OCI-LY7 (cell line): ENCODE measurements around the gene GPR63. TPM values are rescaled to one million over a fixed set of nuclear protein-coding genes. Genes with fewer than 3 reads are reported as not detected.

Source experiments
- BruUV-seq: library from RNA; stranded (reverse); fragments of 400-500 nt; replicated peaks from 2 replicates; lab custom pipeline; 2021; lab: Mats Ljungman, UMichigan
- CTCF ChIA-PET: fragments of 300-600 bp; sonication (Branson Sonifier 250); formaldehyde crosslinking; loops from one replicate; lab custom pipeline; 2022; ENCODE audit warnings: antibody characterized with exemption; ENCODE audit not compliant: unreplicated experiment; lab: Charles Lee
- POLR2A ChIA-PET: fragments of 300-600 bp; sonication (Branson Sonifier 250); formaldehyde crosslinking; loops from one replicate; lab custom pipeline; 2022; ENCODE audit warnings: antibody characterized with exemption; lab: Charles Lee
- DNase-seq: peaks from one replicate; pipeline ENCODE4 v3.0.0-alpha.2; 2015; ENCODE audit warnings: low spot score
- H2AFZ ChIP-seq: fragments of 200-600 bp; sonication (generic), shearing (Covaris generic); 2 replicates; pipeline ENCODE4 v1.6.1; 2014; ENCODE audit warnings: mild to moderate bottlenecking, antibody characterized with exemption, low read length, moderate library complexity
- H3K27ac ChIP-seq: fragments of 200-600 bp; sonication (generic); 2 replicates; pipeline ENCODE4 v1.5.1; 2014; ENCODE audit warnings: mixed run types, low read depth, mild to moderate bottlenecking, moderate library complexity, low read length, inconsistent platforms; ENCODE audit not compliant: poor library complexity, severe bottlenecking
- H3K36me3 ChIP-seq: fragments of 200-600 bp; sonication (generic); 2 replicates; pipeline ENCODE4 v1.6.1; 2014; ENCODE audit warnings: mild to moderate bottlenecking, antibody characterized with exemption, low read length, moderate library complexity, mixed read lengths; ENCODE audit not compliant: insufficient read depth
- H3K4me1 ChIP-seq: fragments of 200-600 bp; sonication (generic); 2 replicates; pipeline ENCODE4 v1.5.1; 2014; ENCODE audit warnings: mild to moderate bottlenecking, low read length; ENCODE audit not compliant: insufficient read depth, poor library complexity, severe bottlenecking
- H3K4me2 ChIP-seq: fragments of 200-600 bp; sonication (generic); 2 replicates; pipeline ENCODE4 v1.6.1; 2014; ENCODE audit warnings: mild to moderate bottlenecking, low read length
- H3K4me3 ChIP-seq: fragments of 200-600 bp; sonication (generic); 2 replicates; pipeline ENCODE4 v1.5.1; 2014; ENCODE audit warnings: mild to moderate bottlenecking, low read depth, low read length; ENCODE audit not compliant: poor library complexity, severe bottlenecking
- H3K79me2 ChIP-seq: fragments of 200-600 bp; sonication (generic); 2 replicates; pipeline ENCODE4 v1.6.1; 2016; ENCODE audit warnings: low read depth, mild to moderate bottlenecking, low read length, moderate library complexity, mixed read lengths; ENCODE audit not compliant: insufficient read depth
- H3K9me2 ChIP-seq: fragments of 200-600 bp; sonication (generic); 2 replicates; pipeline ENCODE4 v1.6.1; 2016; ENCODE audit warnings: mild to moderate bottlenecking, low read length, mixed read lengths; ENCODE audit not compliant: insufficient read depth
- H3K9me3 ChIP-seq: fragments of 200-600 bp; sonication (generic); 2 replicates; pipeline ENCODE4 v1.6.1; 2014; ENCODE audit warnings: mild to moderate bottlenecking, mixed run types, low read length, mixed read lengths
- H4K20me1 ChIP-seq: fragments of 200-600 bp; sonication (generic); 2 replicates; pipeline ENCODE4 v1.6.1; 2014; ENCODE audit warnings: mild to moderate bottlenecking, antibody characterized with exemption, low read length, moderate library complexity, mixed read lengths; ENCODE audit not compliant: insufficient read depth
- CTCF ChIP-seq: fragments of 200-600 bp; sonication (generic); conservative IDR thresholded peaks from 2 replicates; pipeline ENCODE4 v1.5.1; 2014; ENCODE audit warnings: mild to moderate bottlenecking, antibody characterized with exemption, low read length, moderate library complexity, mixed read lengths
- EZH2phosphoT487 ChIP-seq: fragments of 200-600 bp; sonication (generic); IDR thresholded peaks from 2 replicates; pipeline ENCODE4 v1.6.1; 2018; ENCODE audit warnings: low read depth, borderline replicate concordance, mild to moderate bottlenecking, mixed run types, antibody characterized with exemption, low read length, moderate library complexity, mixed read lengths
- intact Hi-C: fragments of 100-400 bp; cut with micrococcal nuclease; formaldehyde crosslinking; loops from one replicate; pipeline ENCODE4 v1.10.0; 2022; ENCODE audit not compliant: unreplicated experiment
- total RNA-seq, 2 experiments: library from RNA; depleted of rRNA in 1 of 2; stranded (reverse); fragments of >200 nt in 1 of 2; shearing (Covaris generic) in 1 of 2; gene quantifications; 2 replicates each; pipeline ENCODE4 v1.2.3, GENCODE V29; 2014 to 2022

GPR63 gene
- total RNA-seq, 2 experiments from 2014 or later = 1.0 to 1.6 TPM

GRCh38 chr6:96755096-96755495 is 82.2 kb downstream of the GPR63 start:
- no peaks in the 10 kb centered on the region for H3K9me2 ChIP-seq
- no peak for TF ChIP-seq EZH2phosphoT487
- no peak for TF ChIP-seq CTCF
- no peaks in the 10 kb centered on the region for H3K9me3 ChIP-seq
- no peak for DNase-seq
- CTCF ChIA-PET = no interaction called here
- no peak overlapping the region for H3K27ac ChIP-seq
- intact Hi-C loops = no loop called here
- BruUV-seq = no TSS peak
- H2AFZ ChIP-seq = no peak overlapping the region
- no peaks in the 10 kb centered on the region for H3K4me1 ChIP-seq
- H4K20me1 ChIP-seq = no peaks in the 10 kb centered on the region
- H3K36me3 ChIP-seq = no peaks in the 10 kb centered on the region
- H3K4me2 ChIP-seq = no peak overlapping the region
- POLR2A ChIA-PET = interaction anchor here (0.6 kb wide), 1 partner anchor 35 kb away, joined by 3 read pairs; no protein-coding TSS in a partner anchor
- no peaks in the 10 kb centered on the region for H3K79me2 ChIP-seq
- H3K4me3 ChIP-seq = no peak overlapping the region

DNA sequence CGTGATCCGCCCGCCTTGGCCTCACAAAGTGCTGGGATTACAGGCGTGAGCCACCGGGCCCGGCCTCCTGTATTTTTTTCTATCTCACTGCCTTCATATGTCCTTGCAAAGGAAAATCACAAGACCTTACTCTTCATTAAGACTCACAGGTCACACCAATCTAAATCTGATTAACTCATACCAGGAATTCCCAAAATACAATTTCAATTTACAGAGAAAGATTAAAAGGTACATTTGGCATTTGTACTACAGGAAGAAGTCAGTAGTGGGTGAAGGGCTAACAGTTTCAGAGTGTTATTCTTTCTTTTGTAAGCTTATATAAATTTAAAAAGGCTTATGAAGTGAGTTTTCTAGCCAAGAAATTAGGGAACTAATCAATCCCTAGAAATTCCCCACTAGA is 87.4 kb downstream of the GPR63 start:
- BruUV-seq = no TSS peak
- Histone ChIP-seq H3K79me2 (no peaks in the 10 kb centered on the region), H3K27ac (no peak overlapping the region), H3K36me3 (no peaks in the 10 kb centered on the region), H3K9me3 (no peaks in the 10 kb centered on the region), H3K4me1 (no peaks in the 10 kb centered on the region), H4K20me1 (no peaks in the 10 kb centered on the region), H2AFZ (no peak overlapping the region), H3K9me2 (no peaks in the 10 kb centered on the region), H3K4me3 (no peak overlapping the region), H3K4me2 (no peak overlapping the region)
- intact Hi-C loops = no loop called here
- CTCF ChIA-PET = no interaction called here
- POLR2A ChIA-PET = interaction anchor here (1.3 to 2.3 kb wide), 2 partner anchors 10 to 76 kb away, joined by 6 read pairs; no protein-coding TSS in a partner anchor
- DNase-seq = no peak
- TF ChIP-seq CTCF = no peak
- TF ChIP-seq EZH2phosphoT487 = no peak

Other genes with a start within 250 kb of the GPR63 start
- 29.3 and 31.5 TPM in 2 replicates for gene NDUFAF4, start 60.4 kb upstream of the GPR63 start, total RNA-seq (2014; rRNA removed; shearing (Covaris generic))
- 75.9 and 80.4 TPM in 2 replicates for gene NDUFAF4, start 60.4 kb upstream of the GPR63 start, total RNA-seq (2022)
- 1.2 and 2.1 TPM in 2 replicates for gene KLHL32, start 87.3 kb upstream of the GPR63 start, total RNA-seq (2014; rRNA removed; shearing (Covaris generic))
- 5.8 and 6.3 TPM in 2 replicates for gene KLHL32, start 87.3 kb upstream of the GPR63 start, total RNA-seq (2022)